ENCODE results near the gene NF1.

NF1 gene

GRCh38 chr17:31391496-31391949 lies 296.7 kb downstream of the NF1 start, which contains the start of gene RAB11FIP4:
TSS of gene RAB11FIP4 (plus strand) at chr17:31391675. CDS start at chr17:31391853, 178 bp downstream.
- no peak for DNase-seq

DNA sequence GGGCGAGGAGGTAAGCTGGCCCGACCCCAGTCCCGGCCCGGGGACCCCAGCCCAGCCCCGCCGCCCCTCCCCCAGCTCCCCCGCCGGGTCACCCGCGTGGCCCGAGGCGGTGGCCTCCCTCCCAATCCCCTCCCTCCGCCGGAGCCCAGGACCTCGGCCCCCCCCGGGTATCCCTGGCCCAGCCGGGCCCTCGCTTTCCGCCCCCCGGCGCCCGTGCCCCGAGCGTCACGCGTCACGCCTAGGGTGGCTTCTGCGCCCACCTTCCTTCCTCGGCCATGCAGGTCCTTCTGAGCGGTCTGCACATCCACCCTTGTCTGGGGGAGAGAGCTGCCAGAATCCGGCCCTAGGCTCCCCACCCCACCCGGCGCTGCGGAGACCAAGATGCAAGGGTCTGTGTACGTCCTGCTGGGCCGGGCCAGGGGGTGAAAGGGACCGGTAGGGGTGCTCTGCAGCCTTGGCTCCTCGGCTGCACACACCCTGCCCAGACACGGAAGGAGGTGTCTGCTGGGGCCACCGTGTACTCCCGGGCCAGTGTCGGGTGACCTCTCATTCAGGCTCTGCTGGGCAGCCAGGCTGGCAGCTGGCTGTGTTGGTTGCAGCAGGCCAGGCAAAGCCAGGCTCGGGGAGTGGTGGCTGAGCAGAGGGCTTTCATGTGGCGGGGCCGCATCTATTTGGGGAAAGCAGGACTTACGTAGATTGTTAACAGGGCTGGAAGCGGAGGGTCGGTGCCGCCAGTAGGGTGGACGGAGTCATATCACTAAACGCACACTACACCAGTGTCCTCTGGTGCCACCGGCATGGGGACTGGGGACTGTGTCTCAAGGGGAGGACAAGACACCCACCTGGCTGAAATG lies 297.5 kb downstream of the NF1 start:
- no peak for DNase-seq

- no peak for DNase-seq
Observed at GRCh38 chr17:31392856-31393748, 298.3 kb downstream of the NF1 start.

DNA sequence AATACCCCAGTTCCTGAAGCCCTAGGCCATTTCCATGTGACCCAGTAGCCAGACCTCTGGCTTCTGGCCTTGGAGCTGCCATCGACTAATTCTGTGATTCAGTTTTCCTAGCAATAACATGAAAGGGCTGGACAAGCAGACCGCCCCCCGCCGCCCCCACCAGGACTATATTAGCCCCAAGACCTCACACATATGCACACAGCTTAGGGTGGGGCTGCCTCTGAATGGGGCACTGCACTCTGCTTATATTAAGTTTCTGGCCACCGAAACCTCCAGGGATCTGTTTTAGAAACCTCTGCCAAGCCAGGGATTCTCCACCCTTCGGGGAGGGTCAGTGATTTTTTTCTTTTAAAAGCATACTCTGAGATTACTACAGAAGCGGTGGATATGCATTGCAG lies 299.0 kb downstream of the NF1 start:
- DNase-seq, result no peak

GRCh38 chr17:31394544-31394943 lies 299.8 kb downstream of the NF1 start:
- peak; percentile 22 for DNase-seq

DNA sequence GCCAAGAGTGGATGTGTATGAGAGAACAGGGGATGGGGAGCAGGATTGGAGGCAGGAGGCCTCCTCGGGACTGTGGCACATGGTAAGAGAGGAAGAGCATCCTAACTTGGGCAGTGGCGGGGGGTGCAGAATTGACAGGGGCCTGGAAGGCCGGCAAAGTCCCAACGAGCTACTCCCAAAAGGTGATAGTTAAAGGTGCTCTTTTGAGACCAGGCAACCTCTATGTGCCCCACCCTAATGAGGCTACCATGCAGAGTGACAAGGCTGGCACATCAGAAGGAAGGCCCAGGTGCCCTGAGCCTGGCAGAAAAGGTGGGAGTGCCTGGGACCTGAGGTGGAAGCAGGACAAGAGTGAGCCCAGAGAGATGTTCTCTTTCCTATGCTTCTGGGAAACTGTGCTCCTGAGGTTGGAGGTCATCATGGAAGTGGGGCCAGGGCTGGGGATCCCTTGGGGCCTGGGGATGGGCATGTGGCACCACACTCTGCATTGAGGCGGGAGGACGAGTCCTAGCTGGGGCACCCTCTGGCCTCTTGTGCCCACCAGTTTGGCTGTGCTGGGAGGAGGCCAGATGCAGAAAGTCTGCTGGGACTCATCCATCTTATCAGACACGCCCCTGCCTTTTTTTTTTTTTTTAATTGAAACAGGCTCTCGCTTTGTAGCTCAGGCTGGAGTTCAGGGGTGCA lies 302.6 kb downstream of the NF1 start:
- no peak for DNase-seq

- DNase-seq, result no peak
Observed at GRCh38 chr17:31398381-31399311, 303.9 kb downstream of the NF1 start.

- DNase-seq, result no peak
Observed at GRCh38 chr17:31400481-31400950, 305.7 kb downstream of the NF1 start.

DNA sequence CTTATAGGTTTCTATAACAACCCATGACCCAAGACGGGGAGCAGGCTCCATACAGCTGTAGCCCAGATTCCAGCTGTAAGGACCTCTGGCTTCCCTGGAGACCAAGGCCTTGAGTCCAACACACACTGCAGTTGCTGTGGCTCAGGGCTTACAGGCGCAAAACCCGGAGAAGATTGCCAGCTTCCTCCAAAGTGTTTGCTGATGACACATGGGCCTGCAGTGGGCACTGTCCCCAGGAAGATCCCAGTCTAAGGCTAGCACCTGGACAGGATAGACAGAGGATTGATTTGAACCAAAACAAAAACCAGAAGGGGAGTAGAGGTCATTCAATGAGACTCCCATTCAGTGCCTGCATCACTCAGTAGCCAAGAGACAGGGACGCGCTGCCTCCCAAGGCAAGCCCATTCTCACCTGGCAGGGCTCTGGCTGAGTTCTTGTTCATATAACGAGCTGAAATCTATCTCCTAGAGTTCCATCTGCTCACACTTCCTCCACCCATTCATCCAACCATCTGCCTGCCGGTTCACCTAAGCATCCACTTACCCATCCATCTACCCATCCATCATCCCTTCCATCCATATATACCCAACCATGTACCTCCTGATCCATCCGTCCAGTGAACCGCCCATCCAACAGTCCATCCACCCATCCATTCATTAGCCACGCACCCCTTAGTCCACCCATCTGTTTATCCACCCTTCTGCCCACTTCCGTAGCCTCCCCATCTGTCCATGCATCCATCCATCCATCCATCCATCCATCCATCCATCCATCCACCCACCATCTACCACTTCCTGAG lies 306.9 kb downstream of the NF1 start:
- no peak for DNase-seq

- DNase-seq, result no peak
Observed at GRCh38 chr17:31404028-31404949, 309.5 kb downstream of the NF1 start.

DNA sequence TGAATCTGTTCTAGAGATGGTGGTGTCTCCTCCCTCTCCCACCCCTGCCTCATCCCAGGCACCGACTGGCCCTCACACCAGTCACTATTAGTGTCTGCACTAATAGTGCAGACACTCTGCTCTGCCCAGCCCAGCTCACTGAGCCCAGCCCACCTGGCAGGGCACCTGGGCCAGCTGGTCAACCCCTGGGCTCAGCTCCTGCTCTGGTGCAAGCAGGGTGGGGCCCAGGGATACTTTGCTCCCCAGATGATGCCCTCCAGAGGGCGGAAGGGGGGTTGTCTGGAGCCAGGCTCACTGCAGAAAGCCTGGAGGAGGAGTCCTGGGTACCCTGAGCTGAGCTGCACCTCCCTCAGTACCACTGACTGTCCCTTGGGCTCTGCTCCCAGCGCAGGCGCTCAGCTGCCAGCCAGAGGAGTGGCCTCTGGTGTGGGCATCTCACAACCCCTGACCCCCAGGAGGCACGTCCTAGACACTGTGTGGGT lies 311.2 kb downstream of the NF1 start:
- DNase-seq, result no peak

DNA sequence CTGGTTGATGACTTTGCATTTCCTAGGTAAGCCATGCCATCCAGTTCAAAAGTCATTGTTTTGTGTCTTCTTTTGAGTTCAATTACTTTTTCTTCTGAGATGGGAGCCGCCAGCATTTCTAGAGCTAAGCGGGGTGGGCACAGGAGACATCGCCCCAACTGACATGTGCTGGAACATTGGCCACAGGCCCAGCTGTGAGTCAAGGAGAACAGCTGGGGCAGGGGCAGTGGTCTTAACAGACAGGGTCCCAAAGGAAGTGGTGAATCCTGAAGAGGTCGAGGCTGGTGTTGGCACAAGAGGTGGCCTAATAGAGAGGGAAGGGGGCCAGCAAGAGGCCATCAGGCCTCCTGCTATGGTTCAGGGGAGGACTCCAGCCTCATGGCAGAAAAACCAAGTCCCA lies 313.8 kb downstream of the NF1 start:
- DNase-seq, result no peak

DNA sequence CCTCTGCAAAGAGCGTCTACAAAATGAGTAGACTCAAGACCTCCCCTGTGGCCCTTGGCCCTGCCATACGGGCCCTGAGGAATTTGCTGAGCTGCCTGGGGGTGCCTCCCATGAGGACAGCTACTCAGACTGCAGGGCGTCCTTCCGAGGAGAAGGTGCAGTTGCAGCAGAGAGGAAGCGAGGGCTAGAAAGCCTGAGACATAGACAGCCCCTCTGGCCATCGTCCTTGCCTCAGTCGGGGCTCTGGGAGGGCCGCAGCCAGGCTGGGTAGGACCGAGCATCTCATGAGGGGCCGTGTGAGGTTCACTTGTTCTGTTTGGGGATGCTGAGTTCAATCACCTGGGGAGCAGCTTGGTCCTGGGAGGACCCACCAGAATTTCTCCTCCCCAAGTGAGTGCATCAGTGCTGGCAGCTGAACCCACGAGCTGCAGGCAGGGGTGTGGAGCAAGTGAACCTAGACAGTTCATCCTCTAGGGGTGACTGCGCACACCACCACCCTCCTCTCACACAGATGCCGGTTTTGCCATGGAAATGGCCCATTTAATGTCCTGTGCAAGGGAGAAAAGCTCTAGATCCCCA lies 317.0 kb downstream of the NF1 start:
- no peak for DNase-seq

DNA sequence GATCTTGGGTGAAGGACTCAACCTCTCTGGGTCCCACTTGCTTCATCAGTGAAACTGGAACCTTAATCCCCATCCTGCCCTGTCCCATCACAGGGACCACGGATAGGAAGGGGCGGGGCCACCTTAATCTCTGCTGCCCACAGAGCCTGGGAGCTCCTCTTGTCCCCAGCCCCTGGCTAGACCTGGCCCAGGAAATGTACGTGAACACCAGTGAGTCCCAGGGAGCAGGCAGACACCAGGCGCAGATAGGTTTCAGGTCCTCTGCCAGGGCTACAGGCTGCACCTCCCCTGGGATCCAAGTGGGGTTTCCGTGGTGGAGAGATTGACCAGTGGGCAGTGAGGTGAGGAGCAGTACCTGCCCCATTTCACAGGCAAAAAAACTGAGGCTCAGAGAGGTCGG lies 317.7 kb downstream of the NF1 start:
- DNase-seq, result no peak

DNA sequence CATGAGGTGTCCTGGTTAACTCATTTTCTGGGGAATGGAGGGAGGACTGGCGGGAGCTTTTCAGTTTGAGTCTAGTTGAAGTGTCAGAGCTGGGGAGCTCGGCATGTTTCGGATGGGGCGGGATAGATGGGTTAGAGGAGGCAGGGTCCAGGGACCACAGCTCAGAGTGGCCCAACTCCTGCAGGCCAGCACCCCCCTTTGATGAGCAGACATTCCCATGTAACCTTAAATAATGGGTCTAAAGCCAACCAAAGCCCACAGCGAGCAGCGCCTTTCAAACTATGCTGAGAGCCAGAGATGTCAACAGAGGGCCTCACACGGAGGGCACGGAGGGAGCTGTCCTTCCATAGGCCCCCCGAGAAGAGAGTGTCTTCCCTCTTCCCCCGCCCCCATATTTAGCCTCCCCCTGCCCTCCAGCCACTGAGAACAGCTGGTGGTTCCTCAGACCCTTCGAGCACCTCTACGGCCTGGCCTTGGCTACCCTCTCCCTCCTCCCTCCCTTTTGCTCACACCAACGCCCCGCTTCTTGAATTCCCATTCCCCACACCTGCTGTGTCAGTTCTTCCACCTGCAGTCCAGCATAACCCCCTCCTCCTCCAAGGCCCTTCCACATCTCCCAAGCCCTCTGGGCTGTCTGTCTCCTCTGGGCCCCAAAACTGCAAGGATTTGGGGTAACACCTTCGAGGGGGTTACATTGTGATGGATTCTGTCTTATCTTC lies 318.5 kb downstream of the NF1 start:
- DNase-seq, result no peak

GRCh38 chr17:31413874-31414549 lies 319.2 kb downstream of the NF1 start:
- DNase-seq, result peak; percentile 43

- DNase-seq, result no peak
Observed at GRCh38 chr17:31414550-31414918, 319.8 kb downstream of the NF1 start.

DNA sequence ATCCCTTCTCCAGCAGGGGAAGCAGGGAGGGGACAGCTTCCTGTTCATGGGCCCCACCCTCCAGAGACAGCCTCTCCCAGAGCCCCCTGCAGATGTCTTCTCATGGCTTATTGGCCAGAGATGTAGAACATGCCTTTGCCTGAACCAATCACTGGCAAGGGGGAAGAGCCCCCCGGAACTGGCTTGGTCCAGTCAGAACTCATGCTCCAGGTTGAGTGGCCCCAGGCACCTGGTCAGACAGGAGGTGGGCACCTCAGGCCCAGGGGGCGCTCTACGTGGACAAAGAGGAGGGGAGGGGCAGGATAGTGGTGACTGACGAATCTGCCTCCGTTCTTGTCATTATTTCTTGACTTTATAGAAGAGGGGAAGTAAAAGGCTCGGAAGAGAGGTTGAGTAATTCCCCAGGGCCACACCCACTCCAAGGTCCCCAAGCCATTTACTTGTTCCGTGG lies 320.3 kb downstream of the NF1 start:
- DNase-seq, result no peak
